CD4-positive, alpha-beta memory T cell (primary cell): ENCODE measurements around the gene ADO. TPM values are rescaled to one million over a fixed set of nuclear protein-coding genes. Genes with fewer than 3 reads are reported as not detected.

Experiments
- CTCF ChIA-PET: fragments of 350-600 bp; sonication (Branson Sonifier 250); formaldehyde crosslinking; loops from one replicate; lab custom pipeline; 2021; ENCODE audit warnings: inconsistent platforms; ENCODE audit not compliant: partially characterized antibody; lab: Charles Lee
- POLR2A ChIA-PET: fragments of 350-600 bp; sonication (Branson Sonifier 250); formaldehyde crosslinking; loops from one replicate; lab custom pipeline; 2021; ENCODE audit not compliant: partially characterized antibody; lab: Charles Lee
- DNase-seq, 5 donors: peaks; one replicate each; pipeline versions ENCODE4 v3.0.0 to v3.0.0-alpha.2; 2020 to 2022; ENCODE audit warnings: mixed read lengths in 1 of 5
- H3K27ac ChIP-seq: one replicate; pipeline ENCODE4 v1.7.0; 2013; ENCODE audit warnings: low read depth, low read length
- H3K27me3 ChIP-seq: 2 replicates; pipeline ENCODE4 v1.7.0; 2013; ENCODE audit warnings: mild to moderate bottlenecking, low read length, moderate library complexity; ENCODE audit not compliant: insufficient read depth
- H3K36me3 ChIP-seq: 2 replicates; pipeline ENCODE4 v1.7.0; 2013; ENCODE audit warnings: mild to moderate bottlenecking, low read length, moderate library complexity; ENCODE audit not compliant: insufficient read depth
- H3K4me1 ChIP-seq: 2 replicates; pipeline ENCODE4 v1.7.0; 2013; ENCODE audit warnings: mild to moderate bottlenecking, low read length, moderate library complexity; ENCODE audit not compliant: insufficient read depth
- H3K4me3 ChIP-seq, 2 donors: one replicate each; pipeline ENCODE4 v1.7.0; 2013; ENCODE audit warnings: low read length in 2 of 2, mild to moderate bottlenecking in 1 of 2
- H3K9me3 ChIP-seq, 2 donors: one replicate each; pipeline ENCODE4 v1.7.0; 2013; ENCODE audit warnings: low read length in 2 of 2, control low read depth in 1 of 2; ENCODE audit not compliant: control insufficient read depth in 1 of 2
- H3K27ac Mint-ChIP-seq, 7 donors: one replicate each; pipeline ENCODE4 v1.8.0; 2020 to 2021; ENCODE audit warnings: mixed read lengths in 7 of 7, mild to moderate bottlenecking in 6 of 7, inconsistent platforms in 3 of 7, moderate library complexity in 3 of 7
- H3K27me3 Mint-ChIP-seq, 2 donors: one replicate each; pipeline ENCODE4 v1.8.0; 2020 to 2021; ENCODE audit warnings: mixed read lengths in 2 of 2
- H3K36me3 Mint-ChIP-seq, 2 donors: one replicate each; pipeline ENCODE4 v1.8.0; 2020 to 2021; ENCODE audit warnings: mixed read lengths in 2 of 2, inconsistent platforms in 1 of 2, mild to moderate bottlenecking in 1 of 2
- H3K4me1 Mint-ChIP-seq, 4 donors: one replicate each; pipeline ENCODE4 v1.8.0; 2020 to 2021; ENCODE audit warnings: mixed read lengths in 4 of 4, mild to moderate bottlenecking in 1 of 4
- H3K4me3 Mint-ChIP-seq, 8 donors: one replicate each; pipeline ENCODE4 v1.8.0; 2020 to 2021; ENCODE audit warnings: mixed read lengths in 8 of 8, mild to moderate bottlenecking in 7 of 8, moderate library complexity in 6 of 8, inconsistent platforms in 3 of 8
- H3K9me3 Mint-ChIP-seq, 8 donors: one replicate each; pipeline ENCODE4 v1.8.0; 2020 to 2021; ENCODE audit warnings: mixed read lengths in 8 of 8, mild to moderate bottlenecking in 5 of 8, inconsistent platforms in 3 of 8, moderate library complexity in 1 of 8
- intact Hi-C: fragments of 100-400 bp; cut with micrococcal nuclease; formaldehyde crosslinking; loops from one replicate; pipeline ENCODE4 v1.15.1; 2023
- polyA plus RNA-seq, 2 donors: library from polyadenylated mRNA; unstranded; fragments of 300-500 nt; fragmentation: Illumina TruSeq; gene quantifications; one replicate each; pipeline ENCODE4 v1.2.3, GENCODE V29; 2021
- total RNA-seq, 2 experiments: library from RNA; stranded (reverse); gene quantifications; one replicate each; pipeline ENCODE4 v1.2.3, GENCODE V29; 2021

The ADO gene
- total and polyA plus RNA-seq, 4 experiments from 2014 or later, result 1.00 to 19.1 (median 11.7) TPM

- intact Hi-C loops, result no loop called here
- Histone ChIP-seq H3K9me3 (no peaks in the 10 kb centered on the region), H3K4me1 (peaks cover 7% of the 10 kb centered on the region), H3K36me3 (no peaks in the 10 kb centered on the region), H3K27ac (no peak overlapping the region), H3K27me3 (no peaks in the 10 kb centered on the region), H3K4me3 (no peak overlapping the region)
- no peaks in the 10 kb centered on the region for H3K36me3 Mint-ChIP-seq
- no peak overlapping the region for H3K4me3 Mint-ChIP-seq
- H3K27ac Mint-ChIP-seq, result no peak overlapping the region
- no peak for DNase-seq
- H3K4me1 Mint-ChIP-seq, result peaks cover 5 to 16% (median 9%) of the 10 kb centered on the region in 4 donors
- H3K27me3 Mint-ChIP-seq, result no peaks in the 10 kb centered on the region
- no peaks in the 10 kb centered on the region for H3K9me3 Mint-ChIP-seq
- CTCF ChIA-PET, result interaction anchor here (0.7 kb wide), 1 partner anchor 958 kb away, joined by 3 read pairs; no protein-coding TSS in a partner anchor
- POLR2A ChIA-PET, result interaction anchor here (1.5 kb wide), 1 partner anchor 30 kb away, joined by 4 read pairs; no protein-coding TSS in a partner anchor
Measured at GRCh38 chr10:62763155-62763554, 41.4 kb upstream of the ADO start.

GRCh38 chr10:62764011-62764410 is 40.5 kb upstream of the ADO start:
- Histone ChIP-seq H3K4me3 (no peak overlapping the region), H3K27me3 (no peaks in the 10 kb centered on the region), H3K4me1 (peaks cover 7% of the 10 kb centered on the region), H3K27ac (no peak overlapping the region), H3K36me3 (no peaks in the 10 kb centered on the region), H3K9me3 (no peaks in the 10 kb centered on the region)
- intact Hi-C loops, result no loop called here
- ChIA-PET CTCF (no interaction called here), POLR2A (interaction anchor here (1.5 kb wide), 1 partner anchor 31 kb away, joined by 4 read pairs; no protein-coding TSS in a partner anchor)
- Mint-ChIP-seq H3K36me3 (no peaks in the 10 kb centered on the region), H3K4me3 (no peak overlapping the region), H3K27ac (no peak overlapping the region), H3K4me1 (peaks cover 5 to 16% (median 9%) of the 10 kb centered on the region in 4 donors), H3K27me3 (no peaks in the 10 kb centered on the region), H3K9me3 (no peaks in the 10 kb centered on the region)
- no peak for DNase-seq

DNA sequence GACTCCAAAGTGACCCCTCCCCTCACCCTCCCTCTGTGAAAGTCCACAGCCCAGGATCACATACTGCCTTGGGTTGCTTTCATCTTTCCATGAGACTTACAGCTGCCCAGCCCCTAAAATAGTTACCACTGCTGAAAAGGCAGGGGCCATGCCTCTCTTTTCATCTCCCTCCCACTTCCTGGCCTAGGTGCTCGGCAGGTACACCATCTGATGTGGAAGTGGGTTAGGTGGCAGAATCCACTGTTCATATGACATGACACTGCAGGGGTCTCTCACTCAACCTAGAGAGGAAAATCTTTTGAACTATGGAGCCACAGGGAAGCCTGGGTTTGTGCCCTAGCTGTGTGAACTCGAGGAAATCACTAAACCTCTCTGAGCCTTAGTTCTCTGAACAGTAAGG is 38.8 kb upstream of the ADO start:
- POLR2A ChIA-PET, result no interaction called here
- Histone ChIP-seq H3K27ac (no peak overlapping the region), H3K4me1 (peaks cover 7% of the 10 kb centered on the region), H3K4me3 (no peak overlapping the region), H3K9me3 (no peaks in the 10 kb centered on the region), H3K27me3 (no peaks in the 10 kb centered on the region), H3K36me3 (no peaks in the 10 kb centered on the region)
- CTCF ChIA-PET, result interaction anchor here (1.0 kb wide), 1 partner anchor 31 kb away, joined by 3 read pairs; no protein-coding TSS in a partner anchor
- Mint-ChIP-seq H3K27ac (peak overlapping the region in 2 of 7 donors; percentile 9 to 32), H3K36me3 (no peaks in the 10 kb centered on the region), H3K4me3 (no peak overlapping the region), H3K27me3 (no peaks in the 10 kb centered on the region), H3K4me1 (peaks cover 5 to 16% (median 9%) of the 10 kb centered on the region in 4 donors), H3K9me3 (no peaks in the 10 kb centered on the region)
- DNase-seq, result no peak
- intact Hi-C loops, result no loop called here

DNA sequence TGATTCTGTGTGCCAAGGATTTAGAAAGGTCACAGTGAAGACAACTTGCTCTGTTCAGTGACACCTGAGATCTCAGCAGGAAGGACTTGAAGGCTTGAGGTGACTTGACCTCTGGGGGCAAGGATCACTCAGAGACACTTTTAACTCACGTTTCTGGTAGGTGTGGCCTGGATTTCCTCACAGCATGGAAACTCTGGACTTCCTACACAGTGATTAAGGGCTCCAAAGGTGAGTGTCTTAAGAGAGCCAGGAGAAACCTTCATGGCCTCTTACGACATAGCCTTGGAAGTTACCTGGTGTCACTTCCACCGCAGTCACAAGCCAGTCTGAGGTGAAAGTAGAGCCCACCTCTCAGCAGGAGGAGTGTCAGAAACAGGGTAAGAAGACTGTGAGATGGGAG is 38.1 kb upstream of the ADO start:
- peak overlapping the region in 1 of 7 donors; percentile 13 for H3K27ac Mint-ChIP-seq
- ChIA-PET POLR2A (interaction anchor here (1.4 kb wide), 1 partner anchor 13 kb away, joined by 3 read pairs; no protein-coding TSS in a partner anchor), CTCF (no interaction called here)
- no peaks in the 10 kb centered on the region for H3K36me3 Mint-ChIP-seq
- Histone ChIP-seq H3K27ac (no peak overlapping the region), H3K4me3 (no peak overlapping the region), H3K36me3 (no peaks in the 10 kb centered on the region), H3K4me1 (peaks cover 7% of the 10 kb centered on the region), H3K9me3 (no peaks in the 10 kb centered on the region), H3K27me3 (no peaks in the 10 kb centered on the region)
- peaks cover 5 to 14% (median 9%) of the 10 kb centered on the region in 4 donors for H3K4me1 Mint-ChIP-seq
- H3K27me3 Mint-ChIP-seq, result peaks cover 0 to 1% of the 10 kb centered on the region in 2 donors
- intact Hi-C loops, result no loop called here
- H3K4me3 Mint-ChIP-seq, result no peak overlapping the region
- H3K9me3 Mint-ChIP-seq, result no peaks in the 10 kb centered on the region
- no peak for DNase-seq

- H3K4me1 ChIP-seq, result peaks cover 7% of the 10 kb centered on the region
- no peak for DNase-seq
- CTCF ChIA-PET, result interaction anchor here (0.6 to 1.3 kb wide), 2 partner anchors 9 to 778 kb away, joined by 4 read pairs; no protein-coding TSS in a partner anchor
- no peak overlapping the region for H3K27ac ChIP-seq
- peaks cover 5 to 10% (median 9%) of the 10 kb centered on the region in 4 donors for H3K4me1 Mint-ChIP-seq
- no peaks in the 10 kb centered on the region for H3K36me3 ChIP-seq
- H3K9me3 Mint-ChIP-seq, result peaks cover 0 to 3% (median 0%) of the 10 kb centered on the region in 8 donors
- H3K27ac Mint-ChIP-seq, result no peak overlapping the region
- H3K4me3 Mint-ChIP-seq, result no peak overlapping the region
- no peak overlapping the region for H3K4me3 ChIP-seq
- H3K27me3 ChIP-seq, result no peaks in the 10 kb centered on the region
- intact Hi-C loops, result no loop called here
- peaks cover 0 to 4% of the 10 kb centered on the region in 2 donors for H3K27me3 Mint-ChIP-seq
- POLR2A ChIA-PET, result no interaction called here
- H3K36me3 Mint-ChIP-seq, result no peaks in the 10 kb centered on the region
- H3K9me3 ChIP-seq, result no peaks in the 10 kb centered on the region
Measured at GRCh38 chr10:62769574-62770242, 34.8 kb upstream of the ADO start.

DNA sequence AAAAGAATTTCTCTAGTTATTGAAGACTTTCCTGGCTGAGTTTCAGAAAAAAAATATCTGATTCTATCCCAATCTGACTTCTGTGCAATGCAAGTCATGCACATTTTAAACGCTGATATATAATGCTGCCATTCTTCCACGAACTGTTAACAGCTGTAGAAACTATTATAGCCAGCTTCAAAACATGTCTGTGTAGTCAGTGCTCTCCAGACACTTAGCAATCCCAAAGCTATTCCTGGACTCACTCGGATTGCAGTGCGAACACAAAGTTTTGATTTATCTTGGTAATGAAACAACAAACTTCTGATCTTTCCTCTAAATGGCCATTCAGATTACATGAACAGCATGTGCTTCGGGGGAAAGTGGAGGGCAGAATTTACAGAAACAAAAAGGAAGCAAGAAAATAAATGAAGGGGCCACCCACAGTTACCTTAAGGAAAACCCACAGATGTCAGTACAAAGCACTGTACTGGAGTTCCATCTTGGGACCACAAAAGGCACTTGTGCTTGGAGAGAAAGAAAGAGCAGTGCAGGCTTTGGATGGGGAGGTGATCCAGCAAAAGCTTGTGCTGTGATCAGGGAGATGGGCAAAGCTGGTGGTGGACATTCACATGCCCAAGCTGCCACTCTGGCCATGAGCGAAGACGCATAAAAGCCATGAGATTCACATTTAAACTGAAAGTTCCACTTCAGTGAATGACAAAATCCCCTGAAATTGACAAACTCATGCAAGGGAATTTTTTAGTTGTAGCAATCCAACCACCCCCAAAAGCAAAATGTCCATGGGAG is 32.1 kb upstream of the ADO start:
- H3K4me3 Mint-ChIP-seq, result no peak overlapping the region
- H3K36me3 Mint-ChIP-seq, result no peaks in the 10 kb centered on the region
- Histone ChIP-seq H3K27ac (no peak overlapping the region), H3K36me3 (no peaks in the 10 kb centered on the region), H3K4me1 (no peaks in the 10 kb centered on the region), H3K9me3 (no peaks in the 10 kb centered on the region), H3K27me3 (no peaks in the 10 kb centered on the region), H3K4me3 (no peak overlapping the region)
- peaks cover 0 to 4% of the 10 kb centered on the region in 2 donors for H3K27me3 Mint-ChIP-seq
- intact Hi-C loops, result no loop called here
- peaks cover 0 to 3% (median 0%) of the 10 kb centered on the region in 8 donors for H3K9me3 Mint-ChIP-seq
- ChIA-PET POLR2A (interaction anchor here (0.7 kb wide), 1 partner anchor 32 kb away, joined by 3 read pairs; no protein-coding TSS in a partner anchor), CTCF (interaction anchor here (1.0 to 1.7 kb wide), 4 partner anchors 13 to 91 kb away, joined by 3 to 5 read pairs (median 4); no protein-coding TSS in a partner anchor)
- no peak for DNase-seq
- no peak overlapping the region for H3K27ac Mint-ChIP-seq
- no peaks in the 10 kb centered on the region for H3K4me1 Mint-ChIP-seq

DNA sequence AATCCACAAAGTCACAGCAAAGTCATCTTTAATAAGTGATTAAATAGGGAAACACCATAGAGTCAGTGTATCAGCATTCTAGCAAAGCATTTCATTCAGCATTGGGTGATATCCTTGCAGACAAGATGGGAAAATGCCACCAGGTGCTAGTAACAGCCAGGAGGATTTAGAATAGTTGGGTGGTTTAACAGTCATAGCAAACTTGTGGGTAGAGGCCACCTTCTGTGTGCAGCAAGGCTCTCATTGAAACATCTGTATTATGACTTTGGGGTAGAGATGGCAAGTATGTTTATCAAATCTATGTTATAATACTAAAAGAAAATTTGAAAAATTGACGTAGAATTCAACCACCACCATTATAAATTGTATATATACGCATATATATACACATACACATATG is 26.4 kb upstream of the ADO start:
- Histone ChIP-seq H3K36me3 (no peaks in the 10 kb centered on the region), H3K9me3 (no peaks in the 10 kb centered on the region), H3K27ac (no peak overlapping the region), H3K4me1 (peaks cover 20% of the 10 kb centered on the region), H3K27me3 (no peaks in the 10 kb centered on the region), H3K4me3 (no peak overlapping the region)
- H3K27me3 Mint-ChIP-seq, result no peaks in the 10 kb centered on the region
- no peak overlapping the region for H3K4me3 Mint-ChIP-seq
- no peak for DNase-seq
- intact Hi-C loops, result no loop called here
- peak overlapping the region in 1 of 7 donors; percentile 26 for H3K27ac Mint-ChIP-seq
- peaks cover 0 to 3% (median 0%) of the 10 kb centered on the region in 8 donors for H3K9me3 Mint-ChIP-seq
- H3K36me3 Mint-ChIP-seq, result no peaks in the 10 kb centered on the region
- POLR2A ChIA-PET, result interaction anchor here (2.5 kb wide), 1 partner anchor 140 kb away, joined by 16 read pairs; no protein-coding TSS in a partner anchor
- peaks cover 13 to 20% (median 16%) of the 10 kb centered on the region in 4 donors for H3K4me1 Mint-ChIP-seq
- CTCF ChIA-PET, result interaction anchor here (1.4 to 2.2 kb wide), 3 partner anchors 24 to 40 kb away, joined by 3 to 19 read pairs (median 7); partner anchors contain the start of genes ADO and EGR2
